ENCODE results near the gene CRYZL1. TPM values are rescaled to one million over a fixed set of nuclear protein-coding genes. Genes with fewer than 3 reads are reported as not detected.

Gene CRYZL1
- total and polyA plus RNA-seq, 10 donors: 21.7 to 54.9 (median 33.6) TPM

- no peak overlapping the region for H3K27ac ChIP-seq
- H3K27me3 ChIP-seq (replicated peaks in 1 of 7): no peaks in the 10 kb centered on the region
- peaks cover 5 to 78% (median 42%) of the 10 kb centered on the region in 6 donors for H3K4me1 ChIP-seq
- 96 to 97% (median 97%) methylated on average over 24 of the region's 24 CpGs for WGBS, 5 donors
- intact Hi-C loops (cut with DNase I; ENCODE audit: low total_unique reads): no loop called here
- H3K4me3 ChIP-seq: no peak overlapping the region
- H3K9me3 ChIP-seq: no peaks in the 10 kb centered on the region
- TF ChIP-seq CTCF (IDR thresholded peaks at IDR 0.05 in 8 of 11, conservative IDR thresholded peaks at IDR 0.05 in 3 of 11): no peak
- TF ChIP-seq POLR2AphosphoS5 (IDR thresholded peaks at IDR 0.05): peak in 2 of 3 donors; percentile 26 to 65
- no peak for DNase-seq
- peaks cover 10 to 100% (median 89%) of the 10 kb centered on the region in 6 donors for H3K36me3 ChIP-seq
These were observed 89.2 kb downstream of the CRYZL1 start for GRCh38 chr21:33552093-33552998.

- Histone ChIP-seq H3K27ac (no peak overlapping the region), H3K4me3 (no peak overlapping the region), H3K9me3 (no peaks in the 10 kb centered on the region), H3K27me3 (replicated peaks in 1 of 7) (no peaks in the 10 kb centered on the region), H3K4me1 (peaks cover 11 to 78% (median 42%) of the 10 kb centered on the region in 6 donors), H3K36me3 (peaks cover 7 to 100% (median 90%) of the 10 kb centered on the region in 6 donors)
- DNase-seq: no peak
- intact Hi-C loops (cut with DNase I; ENCODE audit: low total_unique reads): no loop called here
- TF ChIP-seq POLR2A (IDR thresholded peaks at IDR 0.05) (no peak), POLR2AphosphoS5 (IDR thresholded peaks at IDR 0.05) (no peak), CTCF (IDR thresholded peaks at IDR 0.05 in 8 of 11, conservative IDR thresholded peaks at IDR 0.05 in 3 of 11) (no peak)
- 98 to 100% (median 100%) methylated on average over 2 of the region's 2 CpGs for WGBS, 5 donors
These were observed 89.9 kb downstream of the CRYZL1 start for GRCh38 chr21:33551664-33552063.

- 95 to 99% (median 98%) methylated on average over 10 to 23 of the region's 23 CpGs for WGBS, 5 donors
- peaks cover 9 to 78% (median 43%) of the 10 kb centered on the region in 6 donors for H3K4me1 ChIP-seq
- no peaks in the 10 kb centered on the region for H3K27me3 ChIP-seq (replicated peaks in 1 of 7)
- no peak overlapping the region for H3K4me3 ChIP-seq
- H3K27ac ChIP-seq: no peak overlapping the region
- peaks cover 7 to 100% (median 90%) of the 10 kb centered on the region in 6 donors for H3K36me3 ChIP-seq
- DNase-seq: peak; percentile 74
- TF ChIP-seq POLR2A (IDR thresholded peaks at IDR 0.05): no peak
- peak; percentile 5 to 80 (median 51) for TF ChIP-seq POLR2AphosphoS5 (IDR thresholded peaks at IDR 0.05)
- intact Hi-C loops (cut with DNase I; ENCODE audit: low total_unique reads): no loop called here
- H3K9me3 ChIP-seq: no peaks in the 10 kb centered on the region
These were observed 90.5 kb downstream of the CRYZL1 start for GRCh38 chr21:33550772-33551660.

GRCh38 chr21:33549848-33550771 lies 91.4 kb downstream of the CRYZL1 start:
- intact Hi-C loops (cut with DNase I; ENCODE audit: low total_unique reads): no loop called here
- Histone ChIP-seq H3K27ac (no peak overlapping the region), H3K9me3 (no peaks in the 10 kb centered on the region), H3K4me1 (peaks cover 5 to 78% (median 43%) of the 10 kb centered on the region in 6 donors), H3K36me3 (peaks cover 7 to 92% (median 85%) of the 10 kb centered on the region in 6 donors), H3K27me3 (replicated peaks in 1 of 7) (no peaks in the 10 kb centered on the region), H3K4me3 (no peak overlapping the region)
- no peak for DNase-seq
- TF ChIP-seq POLR2A (IDR thresholded peaks at IDR 0.05) (no peak), CTCF (IDR thresholded peaks at IDR 0.05 in 8 of 11, conservative IDR thresholded peaks at IDR 0.05 in 3 of 11) (no peak), POLR2AphosphoS5 (IDR thresholded peaks at IDR 0.05) (no peak)
- WGBS, 5 donors: 94 to 98% (median 98%) methylated on average over 13 to 19 of the region's 19 CpGs

Data from spleen (tissue), 11 donors.